Panc1 (cell line): ENCODE results near the gene SLIT3. TPM values are rescaled to one million over a fixed set of nuclear protein-coding genes. Genes with fewer than 3 reads are reported as not detected.

Source experiments
- ATAC-seq: fragments of 200-7000 bp; cut with Tn5 transposase; 2 replicates; pipeline ENCODE4 v1.9.1; 2020; ENCODE audit warnings: mild to moderate bottlenecking, moderate library complexity
- BruUV-seq: library from RNA; stranded (reverse); fragments of 400-500 nt; replicated peaks from 2 replicates; lab custom pipeline; 2021; lab: Mats Ljungman, UMichigan
- CTCF ChIA-PET: fragments of 300-600 bp; sonication (Branson Sonifier 250); formaldehyde crosslinking; loops from one replicate; lab custom pipeline; 2022; ENCODE audit warnings: antibody characterized with exemption; lab: Charles Lee
- POLR2A ChIA-PET: fragments of 300-600 bp; sonication (Branson Sonifier 250); formaldehyde crosslinking; loops from one replicate; lab custom pipeline; 2022; ENCODE audit warnings: antibody characterized with exemption; lab: Charles Lee
- DNase-seq: peaks from one replicate; pipeline ENCODE4 v3.0.0-alpha.2; 2010; ENCODE audit warnings: low read depth, low spot score
- H3K27ac ChIP-seq: 2 replicates; pipeline ENCODE4 v1.5.1; 2011; ENCODE audit warnings: mild to moderate bottlenecking, low read length, inconsistent platforms
- H3K27me3 ChIP-seq: fragments of 200-500 bp; sonication (Bioruptor generic); 2 replicates; pipeline ENCODE4 v1.6.0; 2014; ENCODE audit warnings: low read length, inconsistent platforms; ENCODE audit not compliant: control insufficient read depth, insufficient read depth
- H3K36me3 ChIP-seq: fragments of 200-500 bp; sonication (Bioruptor generic); 2 replicates; pipeline ENCODE4 v1.5.1; 2014; ENCODE audit warnings: inconsistent platforms, mild to moderate bottlenecking, low read length, moderate library complexity; ENCODE audit not compliant: control insufficient read depth, insufficient read depth
- H3K4me1 ChIP-seq: 2 replicates; pipeline ENCODE4 v1.5.1; 2011; ENCODE audit warnings: inconsistent platforms, mild to moderate bottlenecking, low read length, moderate library complexity; ENCODE audit not compliant: control insufficient read depth, insufficient read depth
- H3K4me3 ChIP-seq, 2 experiments: 2 replicates each; pipeline ENCODE4 v1.5.1; 2011 to 2012; ENCODE audit warnings: low read depth in 2 of 2, low read length in 2 of 2, mild to moderate bottlenecking in 2 of 2, inconsistent platforms in 1 of 2, moderate library complexity in 1 of 2
- H3K9me3 ChIP-seq: fragments of 200-500 bp; sonication (Bioruptor generic); 2 replicates; pipeline ENCODE4 v1.5.1; 2014; ENCODE audit warnings: low read depth, mild to moderate bottlenecking, inconsistent platforms, low read length, moderate library complexity; ENCODE audit not compliant: control insufficient read depth, insufficient read depth
- POLR2AphosphoS5 ChIP-seq: IDR thresholded peaks from 2 replicates; pipeline ENCODE4 v1.6.1; 2012; ENCODE audit warnings: mild to moderate bottlenecking, low read depth, low read length, moderate library complexity
- SIN3A ChIP-seq: IDR thresholded peaks from 2 replicates; pipeline ENCODE4 v1.6.1; 2012; ENCODE audit warnings: low read depth, mild to moderate bottlenecking, low read length, moderate library complexity, borderline replicate concordance; ENCODE audit not compliant: insufficient read depth
- TCF7L2 ChIP-seq: IDR thresholded peaks from 2 replicates; pipeline ENCODE4 v1.6.1; 2011; ENCODE audit warnings: mild to moderate bottlenecking, low read depth, low read length, inconsistent platforms
- in situ Hi-C: cut with HindIII; loops from 2 replicates; pipeline ENCODE4 v1.10.0; 2016; ENCODE audit warnings: low sequenced_read_pairs, low pct_unique_long_range_greater_than_20kb
- intact Hi-C: fragments of 100-400 bp; cut with micrococcal nuclease; formaldehyde crosslinking; loops from one replicate; pipeline ENCODE4 v1.10.0; 2022; ENCODE audit not compliant: unreplicated experiment
- total RNA-seq: library from RNA; stranded (reverse); gene quantifications from one replicate; pipeline ENCODE4 v1.2.1, GENCODE V29; 2021; ENCODE audit not compliant: unreplicated experiment
- TF ChIP-seq, protein P1 (sequence below), 2 experiments: IDR thresholded peaks; 2 replicates each; pipeline ENCODE4 v1.6.1; 2011 to 2012; ENCODE audit warnings: low read depth in 2 of 2, control low read depth in 1 of 2, low read length in 1 of 2, mild to moderate bottlenecking in 1 of 2, moderate library complexity in 1 of 2; ENCODE audit not compliant: insufficient read depth in 1 of 2
- TF ChIP-seq, protein P2 (sequence below): fragments of 450-650 bp; IDR thresholded peaks from 2 replicates; pipeline ENCODE4 v1.5.1; 2017; ENCODE audit warnings: mild to moderate bottlenecking

The SLIT3 gene
- total RNA-seq, 1 experiment from 2014 or later, result 26.4 TPM

DNA sequence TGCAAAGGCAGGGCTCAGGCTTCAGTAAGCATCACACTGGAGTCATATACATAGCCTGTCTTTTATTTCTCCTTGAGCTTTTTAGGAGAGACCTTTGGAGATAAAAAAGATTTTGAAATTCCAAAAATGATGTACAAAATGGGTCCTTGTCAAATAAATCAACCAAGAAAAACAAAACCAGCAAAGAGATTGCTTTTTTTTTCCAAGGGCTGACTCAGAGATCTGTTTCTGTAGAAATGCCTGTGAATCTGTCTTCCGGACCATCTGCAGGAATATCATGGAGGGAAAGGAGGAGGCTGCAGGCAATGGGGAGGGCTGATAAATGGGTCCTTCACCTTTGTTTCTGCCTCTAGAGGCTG, 77.4 kb downstream of the SLIT3 start:
- Histone ChIP-seq H3K36me3 (no peaks in the 10 kb centered on the region), H3K27ac (no peak overlapping the region), H3K9me3 (no peaks in the 10 kb centered on the region), H3K27me3 (no peaks in the 10 kb centered on the region), H3K4me3 (no peak overlapping the region), H3K4me1 (no peaks in the 10 kb centered on the region; the same call in 1 of the 2 replicates)
- no peak for ATAC-seq
- intact Hi-C loops (no loop called here), in situ Hi-C loops (no loop called here)
- TF ChIP-seq, protein P1, sequence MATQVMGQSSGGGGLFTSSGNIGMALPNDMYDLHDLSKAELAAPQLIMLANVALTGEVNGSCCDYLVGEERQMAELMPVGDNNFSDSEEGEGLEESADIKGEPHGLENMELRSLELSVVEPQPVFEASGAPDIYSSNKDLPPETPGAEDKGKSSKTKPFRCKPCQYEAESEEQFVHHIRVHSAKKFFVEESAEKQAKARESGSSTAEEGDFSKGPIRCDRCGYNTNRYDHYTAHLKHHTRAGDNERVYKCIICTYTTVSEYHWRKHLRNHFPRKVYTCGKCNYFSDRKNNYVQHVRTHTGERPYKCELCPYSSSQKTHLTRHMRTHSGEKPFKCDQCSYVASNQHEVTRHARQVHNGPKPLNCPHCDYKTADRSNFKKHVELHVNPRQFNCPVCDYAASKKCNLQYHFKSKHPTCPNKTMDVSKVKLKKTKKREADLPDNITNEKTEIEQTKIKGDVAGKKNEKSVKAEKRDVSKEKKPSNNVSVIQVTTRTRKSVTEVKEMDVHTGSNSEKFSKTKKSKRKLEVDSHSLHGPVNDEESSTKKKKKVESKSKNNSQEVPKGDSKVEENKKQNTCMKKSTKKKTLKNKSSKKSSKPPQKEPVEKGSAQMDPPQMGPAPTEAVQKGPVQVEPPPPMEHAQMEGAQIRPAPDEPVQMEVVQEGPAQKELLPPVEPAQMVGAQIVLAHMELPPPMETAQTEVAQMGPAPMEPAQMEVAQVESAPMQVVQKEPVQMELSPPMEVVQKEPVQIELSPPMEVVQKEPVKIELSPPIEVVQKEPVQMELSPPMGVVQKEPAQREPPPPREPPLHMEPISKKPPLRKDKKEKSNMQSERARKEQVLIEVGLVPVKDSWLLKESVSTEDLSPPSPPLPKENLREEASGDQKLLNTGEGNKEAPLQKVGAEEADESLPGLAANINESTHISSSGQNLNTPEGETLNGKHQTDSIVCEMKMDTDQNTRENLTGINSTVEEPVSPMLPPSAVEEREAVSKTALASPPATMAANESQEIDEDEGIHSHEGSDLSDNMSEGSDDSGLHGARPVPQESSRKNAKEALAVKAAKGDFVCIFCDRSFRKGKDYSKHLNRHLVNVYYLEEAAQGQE (IDR thresholded peaks at IDR 0.05; ENCODE audit: insufficient read depth in 1 of 2, low read depth in 2 of 2, low read length in 1 of 2), result no peak
- TF ChIP-seq POLR2AphosphoS5 (no peak), TCF7L2 (no peak)
- TF ChIP-seq, protein P2, sequence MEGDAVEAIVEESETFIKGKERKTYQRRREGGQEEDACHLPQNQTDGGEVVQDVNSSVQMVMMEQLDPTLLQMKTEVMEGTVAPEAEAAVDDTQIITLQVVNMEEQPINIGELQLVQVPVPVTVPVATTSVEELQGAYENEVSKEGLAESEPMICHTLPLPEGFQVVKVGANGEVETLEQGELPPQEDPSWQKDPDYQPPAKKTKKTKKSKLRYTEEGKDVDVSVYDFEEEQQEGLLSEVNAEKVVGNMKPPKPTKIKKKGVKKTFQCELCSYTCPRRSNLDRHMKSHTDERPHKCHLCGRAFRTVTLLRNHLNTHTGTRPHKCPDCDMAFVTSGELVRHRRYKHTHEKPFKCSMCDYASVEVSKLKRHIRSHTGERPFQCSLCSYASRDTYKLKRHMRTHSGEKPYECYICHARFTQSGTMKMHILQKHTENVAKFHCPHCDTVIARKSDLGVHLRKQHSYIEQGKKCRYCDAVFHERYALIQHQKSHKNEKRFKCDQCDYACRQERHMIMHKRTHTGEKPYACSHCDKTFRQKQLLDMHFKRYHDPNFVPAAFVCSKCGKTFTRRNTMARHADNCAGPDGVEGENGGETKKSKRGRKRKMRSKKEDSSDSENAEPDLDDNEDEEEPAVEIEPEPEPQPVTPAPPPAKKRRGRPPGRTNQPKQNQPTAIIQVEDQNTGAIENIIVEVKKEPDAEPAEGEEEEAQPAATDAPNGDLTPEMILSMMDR, result no peak
- POLR2A ChIA-PET, result no interaction called here
- CTCF ChIA-PET, result no interaction called here
- no peak for DNase-seq
- no TSS peak for BruUV-seq

DNA sequence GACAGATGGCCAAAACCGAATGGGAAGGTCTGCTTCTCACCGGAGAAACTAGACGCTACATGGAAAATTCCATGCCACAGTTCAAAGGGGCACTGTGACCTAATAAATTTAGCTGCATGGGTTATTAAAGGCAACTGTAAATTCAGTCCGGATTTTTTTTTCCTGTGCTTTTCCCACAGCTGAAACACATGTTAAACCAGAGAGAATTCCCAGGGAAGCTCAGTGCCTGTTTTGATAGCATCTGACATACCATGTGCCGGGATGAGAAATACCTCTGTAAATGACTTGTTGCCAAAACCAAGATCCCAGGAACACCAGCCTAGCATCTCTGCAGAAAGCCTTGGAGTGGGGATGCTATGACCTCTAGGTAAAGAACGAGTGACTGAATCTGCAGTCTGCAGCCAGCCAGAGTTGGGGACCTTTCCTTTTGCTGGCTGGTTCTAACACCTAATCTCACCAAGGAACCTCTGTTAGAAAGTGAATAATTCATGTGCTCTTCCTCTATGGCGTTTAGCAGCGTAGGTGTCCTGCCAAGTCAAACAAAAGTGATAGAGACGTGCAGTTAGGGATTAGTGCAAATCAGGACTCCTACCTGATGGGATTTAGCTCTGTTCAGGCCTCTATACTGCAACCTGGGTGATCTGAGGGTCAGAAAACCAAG, 77.9 kb downstream of the SLIT3 start:
- in situ Hi-C loops (no loop called here), intact Hi-C loops (no loop called here)
- BruUV-seq, result no TSS peak
- DNase-seq (no peak), ATAC-seq (no peak)
- TF ChIP-seq SIN3A, result no peak
- TF ChIP-seq, protein P2, result no peak
- no peak for TF ChIP-seq TCF7L2
- TF ChIP-seq POLR2AphosphoS5, result no peak
- TF ChIP-seq, protein P1 (IDR thresholded peaks at IDR 0.05; ENCODE audit: insufficient read depth in 1 of 2, low read depth in 2 of 2, low read length in 1 of 2), result no peak
- Histone ChIP-seq H3K9me3 (no peaks in the 10 kb centered on the region), H3K4me1 (no peaks in the 10 kb centered on the region; the same call in 1 of the 2 replicates), H3K4me3 (no peak overlapping the region), H3K27me3 (no peaks in the 10 kb centered on the region), H3K36me3 (no peaks in the 10 kb centered on the region), H3K27ac (no peak overlapping the region)
- ChIA-PET CTCF (no interaction called here), POLR2A (no interaction called here)
